WTC11 (cell line): ENCODE data around the gene ZNF283. TPM values are rescaled to one million over a fixed set of nuclear protein-coding genes. Genes with fewer than 3 reads are reported as not detected.
A peak's percentile ranks its signal among the peaks of the same experiment; 100 is the strongest.

Experiments used
- ATAC-seq: fragments of 200-7000 bp; cut with Tn5 transposase; 2 replicates; pipeline ENCODE4 v1.10.0; 2021; ENCODE audit warnings: mild to moderate bottlenecking, moderate library complexity
- CTCF ChIA-PET: fragments of 300-600 bp; sonication (Branson Sonifier 250); formaldehyde crosslinking; loops from one replicate; lab custom pipeline; 2021; ENCODE audit warnings: antibody characterized with exemption; lab: Charles Lee
- POLR2A ChIA-PET: fragments of 350-600 bp; sonication (Branson Sonifier 250); formaldehyde crosslinking; loops from one replicate; lab custom pipeline; 2021; ENCODE audit warnings: antibody characterized with exemption; lab: Charles Lee
- DNase-seq: peaks from one replicate; pipeline ENCODE4 v3.0.0; 2021; ENCODE audit warnings: low spot score
- H3K27ac Mint-ChIP-seq: 2 replicates; pipeline ENCODE4 v1.8.0; 2021; ENCODE audit warnings: mixed read lengths
- H3K27me3 Mint-ChIP-seq: 2 replicates; pipeline ENCODE4 v1.8.0; 2021; ENCODE audit warnings: low read depth, mild to moderate bottlenecking, moderate library complexity, mixed read lengths
- H3K36me3 Mint-ChIP-seq: 2 replicates; pipeline ENCODE4 v1.8.0; 2021; ENCODE audit warnings: mixed read lengths
- H3K4me1 Mint-ChIP-seq: 2 replicates; pipeline ENCODE4 v1.8.0; 2022; ENCODE audit warnings: mixed read lengths
- H3K4me3 Mint-ChIP-seq: 2 replicates; pipeline ENCODE4 v1.8.0; 2021; ENCODE audit warnings: mild to moderate bottlenecking, moderate library complexity, mixed read lengths
- H3K9me3 Mint-ChIP-seq: 2 replicates; pipeline ENCODE4 v1.8.0; 2021; ENCODE audit warnings: mixed read lengths
- FOXJ3 ChIP-seq: sonication (generic); formaldehyde crosslinking; IDR thresholded peaks from 2 replicates; pipeline ENCODE4 v1.9.0; 2021; ENCODE audit warnings: missing genetic modification reagents, mild to moderate bottlenecking, borderline replicate concordance
- FOXP1 ChIP-seq: sonication (generic); formaldehyde crosslinking; IDR thresholded peaks from 2 replicates; pipeline ENCODE4 v1.8.0; 2022; ENCODE audit warnings: missing genetic modification reagents, mild to moderate bottlenecking, moderate library complexity, borderline replicate concordance
- HMGA2 ChIP-seq: fragments of 250-450 bp; sonication (Bioruptor Pico); IDR thresholded peaks from 2 replicates; pipeline ENCODE4 v1.4.0; 2021; ENCODE audit warnings: mild to moderate bottlenecking, moderate library complexity
- IRF1 ChIP-seq: sonication (generic); formaldehyde crosslinking; IDR thresholded peaks from 2 replicates; pipeline ENCODE4 v1.8.0; 2023; ENCODE audit warnings: missing genetic modification reagents
- KAT7 ChIP-seq: sonication (generic); formaldehyde crosslinking; IDR thresholded peaks from 2 replicates; pipeline ENCODE4 v1.8.1; 2023; ENCODE audit warnings: missing genetic modification reagents, mild to moderate bottlenecking, borderline replicate concordance
- MYBL2 ChIP-seq: sonication (generic); formaldehyde crosslinking; IDR thresholded peaks from 2 replicates; pipeline ENCODE4 v1.8.1; 2023; ENCODE audit warnings: mild to moderate bottlenecking, moderate library complexity, missing genetic modification reagents
- NFE2L1 ChIP-seq: sonication (generic); formaldehyde crosslinking; IDR thresholded peaks from 2 replicates; pipeline ENCODE4 v1.8.1; 2023; ENCODE audit warnings: missing genetic modification reagents
- NR1H2 ChIP-seq: sonication (generic); formaldehyde crosslinking; IDR thresholded peaks from 2 replicates; pipeline ENCODE4 v1.9.0; 2021; ENCODE audit warnings: mild to moderate bottlenecking, moderate library complexity, missing genetic modification reagents
- OVOL2 ChIP-seq: fragments of 250-450 bp; sonication (Bioruptor Pico); IDR thresholded peaks from 2 replicates; pipeline ENCODE4 v1.9.0; 2021; ENCODE audit warnings: mild to moderate bottlenecking, borderline replicate concordance
- PRRX2 ChIP-seq: fragments of 250-450 bp; sonication (Bioruptor Pico); IDR thresholded peaks from 2 replicates; pipeline ENCODE4 v1.8.0; 2021; ENCODE audit warnings: mild to moderate bottlenecking
- SMAD3 ChIP-seq: sonication (generic); formaldehyde crosslinking; IDR thresholded peaks from 2 replicates; pipeline ENCODE4 v1.8.0; 2022; ENCODE audit warnings: missing genetic modification reagents, mild to moderate bottlenecking, borderline replicate concordance
- SOX15 ChIP-seq: fragments of 250-450 bp; sonication (Bioruptor Pico); IDR thresholded peaks from 2 replicates; pipeline ENCODE4 v1.9.0; 2021; ENCODE audit warnings: mild to moderate bottlenecking
- TEAD1 ChIP-seq: sonication (generic); formaldehyde crosslinking; IDR thresholded peaks from 2 replicates; pipeline ENCODE4 v1.8.0; 2022; ENCODE audit warnings: mild to moderate bottlenecking, missing genetic modification reagents
- ZBTB21 ChIP-seq: sonication (generic); formaldehyde crosslinking; IDR thresholded peaks from 2 replicates; pipeline ENCODE4 v1.8.1; 2023; ENCODE audit warnings: mild to moderate bottlenecking, missing genetic modification reagents, borderline replicate concordance
- ZNF121 ChIP-seq: sonication (generic); formaldehyde crosslinking; IDR thresholded peaks from 2 replicates; pipeline ENCODE4 v1.8.0; 2023; ENCODE audit warnings: missing genetic modification reagents
- ZNF219 ChIP-seq: sonication (generic); formaldehyde crosslinking; IDR thresholded peaks from 2 replicates; pipeline ENCODE4 v1.8.0; 2023; ENCODE audit warnings: missing genetic modification reagents, mild to moderate bottlenecking, borderline replicate concordance
- ZNF263 ChIP-seq: sonication (generic); formaldehyde crosslinking; IDR thresholded peaks from 2 replicates; pipeline ENCODE4 v1.8.1; 2022; ENCODE audit warnings: low read depth, mild to moderate bottlenecking, moderate library complexity, missing genetic modification reagents
- ZNF281 ChIP-seq: sonication (generic); formaldehyde crosslinking; IDR thresholded peaks from 2 replicates; pipeline ENCODE4 v1.8.0; 2023; ENCODE audit warnings: mild to moderate bottlenecking, missing genetic modification reagents
- total RNA-seq: library from RNA; stranded (reverse); gene quantifications from 3 replicates; pipeline ENCODE4 v1.2.3, GENCODE V29; 2021
- TF ChIP-seq, protein P1 (sequence below): fragments of 250-450 bp; sonication (Bioruptor Pico); IDR thresholded peaks from 2 replicates; pipeline ENCODE4 v1.9.0; 2021; ENCODE audit warnings: mild to moderate bottlenecking, borderline replicate concordance
- TF ChIP-seq, protein P2 (sequence below): sonication (generic); formaldehyde crosslinking; IDR thresholded peaks from 2 replicates; pipeline ENCODE4 v1.8.0; 2022; ENCODE audit warnings: mild to moderate bottlenecking, missing genetic modification reagents
- TF ChIP-seq, protein P3 (sequence below): sonication (generic); formaldehyde crosslinking; IDR thresholded peaks from 2 replicates; pipeline ENCODE4 v1.8.1; 2022; ENCODE audit warnings: low read depth, missing genetic modification reagents, borderline replicate concordance

Gene ZNF283
- total RNA-seq, 1 experiment from 2014 or later = 7.1 TPM

GRCh38 chr19:43818500-43818899 lies 8.6 kb upstream of the ZNF283 start:
- peaks cover 54% of the 10 kb centered on the region for H3K27me3 Mint-ChIP-seq

GRCh38 chr19:43820098-43820883 lies 6.8 kb upstream of the ZNF283 start:
- H3K4me1 Mint-ChIP-seq = peaks cover 4% of the 10 kb centered on the region
- DNase-seq (peak; percentile 21), ATAC-seq (peak; percentile 50; the same call in 1 of the 2 replicates)
- H3K36me3 Mint-ChIP-seq = no peaks in the 10 kb centered on the region; the same call in 1 of the 2 replicates
- no peak overlapping the region for H3K27ac Mint-ChIP-seq
- peaks cover 53% of the 10 kb centered on the region for H3K27me3 Mint-ChIP-seq
- no peak for TF ChIP-seq ZNF219
- TF ChIP-seq NFE2L1 = no peak
- no peak for TF ChIP-seq TEAD1 (CRISPR knock-in tag)
- no peak for TF ChIP-seq PRRX2 (CRISPR knock-in tag)
- no peak for TF ChIP-seq MYBL2 (CRISPR knock-in tag)
- TF ChIP-seq KAT7 = no peak
- TF ChIP-seq SMAD3 (CRISPR knock-in tag) = no peak
- TF ChIP-seq FOXJ3 (CRISPR knock-in tag) = no peak
- TF ChIP-seq ZBTB21 (CRISPR knock-in tag) = no peak
- TF ChIP-seq, protein P1, sequence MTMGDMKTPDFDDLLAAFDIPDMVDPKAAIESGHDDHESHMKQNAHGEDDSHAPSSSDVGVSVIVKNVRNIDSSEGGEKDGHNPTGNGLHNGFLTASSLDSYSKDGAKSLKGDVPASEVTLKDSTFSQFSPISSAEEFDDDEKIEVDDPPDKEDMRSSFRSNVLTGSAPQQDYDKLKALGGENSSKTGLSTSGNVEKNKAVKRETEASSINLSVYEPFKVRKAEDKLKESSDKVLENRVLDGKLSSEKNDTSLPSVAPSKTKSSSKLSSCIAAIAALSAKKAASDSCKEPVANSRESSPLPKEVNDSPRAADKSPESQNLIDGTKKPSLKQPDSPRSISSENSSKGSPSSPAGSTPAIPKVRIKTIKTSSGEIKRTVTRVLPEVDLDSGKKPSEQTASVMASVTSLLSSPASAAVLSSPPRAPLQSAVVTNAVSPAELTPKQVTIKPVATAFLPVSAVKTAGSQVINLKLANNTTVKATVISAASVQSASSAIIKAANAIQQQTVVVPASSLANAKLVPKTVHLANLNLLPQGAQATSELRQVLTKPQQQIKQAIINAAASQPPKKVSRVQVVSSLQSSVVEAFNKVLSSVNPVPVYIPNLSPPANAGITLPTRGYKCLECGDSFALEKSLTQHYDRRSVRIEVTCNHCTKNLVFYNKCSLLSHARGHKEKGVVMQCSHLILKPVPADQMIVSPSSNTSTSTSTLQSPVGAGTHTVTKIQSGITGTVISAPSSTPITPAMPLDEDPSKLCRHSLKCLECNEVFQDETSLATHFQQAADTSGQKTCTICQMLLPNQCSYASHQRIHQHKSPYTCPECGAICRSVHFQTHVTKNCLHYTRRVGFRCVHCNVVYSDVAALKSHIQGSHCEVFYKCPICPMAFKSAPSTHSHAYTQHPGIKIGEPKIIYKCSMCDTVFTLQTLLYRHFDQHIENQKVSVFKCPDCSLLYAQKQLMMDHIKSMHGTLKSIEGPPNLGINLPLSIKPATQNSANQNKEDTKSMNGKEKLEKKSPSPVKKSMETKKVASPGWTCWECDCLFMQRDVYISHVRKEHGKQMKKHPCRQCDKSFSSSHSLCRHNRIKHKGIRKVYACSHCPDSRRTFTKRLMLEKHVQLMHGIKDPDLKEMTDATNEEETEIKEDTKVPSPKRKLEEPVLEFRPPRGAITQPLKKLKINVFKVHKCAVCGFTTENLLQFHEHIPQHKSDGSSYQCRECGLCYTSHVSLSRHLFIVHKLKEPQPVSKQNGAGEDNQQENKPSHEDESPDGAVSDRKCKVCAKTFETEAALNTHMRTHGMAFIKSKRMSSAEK (CRISPR knock-in tag) = no peak
- TF ChIP-seq FOXP1 (CRISPR knock-in tag) = no peak
- TF ChIP-seq, protein P2, sequence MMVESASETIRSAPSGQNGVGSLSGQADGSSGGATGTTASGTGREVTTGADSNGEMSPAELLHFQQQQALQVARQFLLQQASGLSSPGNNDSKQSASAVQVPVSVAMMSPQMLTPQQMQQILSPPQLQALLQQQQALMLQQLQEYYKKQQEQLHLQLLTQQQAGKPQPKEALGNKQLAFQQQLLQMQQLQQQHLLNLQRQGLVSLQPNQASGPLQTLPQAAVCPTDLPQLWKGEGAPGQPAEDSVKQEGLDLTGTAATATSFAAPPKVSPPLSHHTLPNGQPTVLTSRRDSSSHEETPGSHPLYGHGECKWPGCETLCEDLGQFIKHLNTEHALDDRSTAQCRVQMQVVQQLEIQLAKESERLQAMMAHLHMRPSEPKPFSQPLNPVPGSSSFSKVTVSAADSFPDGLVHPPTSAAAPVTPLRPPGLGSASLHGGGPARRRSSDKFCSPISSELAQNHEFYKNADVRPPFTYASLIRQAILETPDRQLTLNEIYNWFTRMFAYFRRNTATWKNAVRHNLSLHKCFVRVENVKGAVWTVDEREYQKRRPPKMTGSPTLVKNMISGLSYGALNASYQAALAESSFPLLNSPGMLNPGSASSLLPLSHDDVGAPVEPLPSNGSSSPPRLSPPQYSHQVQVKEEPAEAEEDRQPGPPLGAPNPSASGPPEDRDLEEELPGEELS (CRISPR knock-in tag) = no peak
- TF ChIP-seq, all 79 proteins: peak for 0
- POLR2A ChIA-PET = no interaction called here
- CTCF ChIA-PET = interaction anchor here (1.2 to 1.8 kb wide), 2 partner anchors 10 to 54 kb away, joined by 6 read pairs; no protein-coding TSS in a partner anchor
- H3K4me3 Mint-ChIP-seq = peak overlapping the region; percentile 50
- peaks cover 56% of the 10 kb centered on the region for H3K9me3 Mint-ChIP-seq

More at GRCh38 chr19:43818500-43818899, 8.6 kb upstream of the ZNF283 start:
- H3K4me1 Mint-ChIP-seq = peaks cover 4% of the 10 kb centered on the region
- ATAC-seq (no peak), DNase-seq (no peak)
- TF ChIP-seq NR1H2 = no peak
- no peak overlapping the region for H3K27ac Mint-ChIP-seq
- POLR2A ChIA-PET = no interaction called here
- CTCF ChIA-PET = interaction anchor here (0.5 kb wide), 1 partner anchor 83 kb away, joined by 3 read pairs; no protein-coding TSS in a partner anchor
- no peak overlapping the region for H3K4me3 Mint-ChIP-seq
- no peaks in the 10 kb centered on the region; the same call in 1 of the 2 replicates for H3K36me3 Mint-ChIP-seq
- peaks cover 49% of the 10 kb centered on the region for H3K9me3 Mint-ChIP-seq

DNA sequence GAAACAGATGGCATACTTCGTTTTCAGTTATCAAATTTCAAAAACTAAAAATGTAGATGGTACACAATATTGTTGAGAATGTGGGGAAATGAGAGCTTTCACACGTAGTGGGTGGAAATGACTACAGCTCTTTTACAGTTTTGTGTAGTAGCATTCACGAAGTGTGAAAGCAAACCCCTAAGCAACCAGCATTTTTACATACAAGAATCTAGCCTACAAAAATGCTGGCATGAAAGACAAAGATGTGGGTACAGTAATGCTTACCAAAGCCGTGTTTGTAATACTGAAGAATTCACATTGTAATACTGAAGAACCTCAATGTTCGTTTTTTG lies 6.3 kb upstream of the ZNF283 start:
- POLR2A ChIA-PET = no interaction called here
- H3K9me3 Mint-ChIP-seq = peaks cover 60% of the 10 kb centered on the region
- CTCF ChIA-PET = interaction anchor here (1.8 kb wide), 1 partner anchor 54 kb away, joined by 6 read pairs; no protein-coding TSS in a partner anchor
- H3K27ac Mint-ChIP-seq = no peak overlapping the region
- ATAC-seq (no peak), DNase-seq (no peak)
- H3K36me3 Mint-ChIP-seq = no peaks in the 10 kb centered on the region; the same call in 1 of the 2 replicates
- H3K27me3 Mint-ChIP-seq = peaks cover 57% of the 10 kb centered on the region
- H3K4me1 Mint-ChIP-seq = peaks cover 4% of the 10 kb centered on the region
- no peak overlapping the region; the same call in 1 of the 2 replicates for H3K4me3 Mint-ChIP-seq
- TF ChIP-seq SOX15 (CRISPR knock-in tag) (no peak), NFE2L1 (no peak), ZNF263 (CRISPR knock-in tag) (no peak), OVOL2 (CRISPR knock-in tag) (no peak), IRF1 (no peak), ZNF281 (CRISPR knock-in tag) (no peak), HMGA2 (no peak), ZNF121 (CRISPR knock-in tag) (no peak)
- TF ChIP-seq, protein P3, sequence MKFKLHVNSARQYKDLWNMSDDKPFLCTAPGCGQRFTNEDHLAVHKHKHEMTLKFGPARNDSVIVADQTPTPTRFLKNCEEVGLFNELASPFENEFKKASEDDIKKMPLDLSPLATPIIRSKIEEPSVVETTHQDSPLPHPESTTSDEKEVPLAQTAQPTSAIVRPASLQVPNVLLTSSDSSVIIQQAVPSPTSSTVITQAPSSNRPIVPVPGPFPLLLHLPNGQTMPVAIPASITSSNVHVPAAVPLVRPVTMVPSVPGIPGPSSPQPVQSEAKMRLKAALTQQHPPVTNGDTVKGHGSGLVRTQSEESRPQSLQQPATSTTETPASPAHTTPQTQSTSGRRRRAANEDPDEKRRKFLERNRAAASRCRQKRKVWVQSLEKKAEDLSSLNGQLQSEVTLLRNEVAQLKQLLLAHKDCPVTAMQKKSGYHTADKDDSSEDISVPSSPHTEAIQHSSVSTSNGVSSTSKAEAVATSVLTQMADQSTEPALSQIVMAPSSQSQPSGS (CRISPR knock-in tag) = no peak
